Stimulated activated CD4-positive, alpha-beta T cell treated with anti-CD3 and anti-CD28 coated beads, Interleukin-2, amount 100 ng/mL, for 48 hours (primary cell): ENCODE results near the gene TRIM66.

Source experiments
- DNase-seq, 2 donors: peaks; one replicate each; pipeline ENCODE4 v3.0.0-alpha.2; 2020

The TRIM66 gene

DNA sequence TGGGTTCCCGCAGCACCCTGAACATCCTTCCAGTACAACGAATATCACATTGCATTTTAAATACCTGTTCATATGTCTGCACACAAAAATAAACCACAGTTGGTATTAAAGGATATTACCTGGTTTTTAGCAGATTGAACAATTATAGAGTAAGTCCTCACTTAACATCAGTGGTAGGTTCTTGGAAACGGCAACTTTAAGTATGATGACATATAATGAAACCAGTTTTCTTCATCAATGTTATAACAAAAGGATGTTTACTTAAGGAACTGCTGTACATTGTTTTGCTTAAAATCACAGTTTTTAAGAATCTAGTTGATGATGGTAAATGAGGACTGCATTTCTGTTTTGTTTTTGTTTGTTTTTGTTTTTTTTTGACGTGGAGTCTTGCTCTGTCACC lies 28.0 kb downstream of the TRIM66 start:
- no peak for DNase-seq

DNA sequence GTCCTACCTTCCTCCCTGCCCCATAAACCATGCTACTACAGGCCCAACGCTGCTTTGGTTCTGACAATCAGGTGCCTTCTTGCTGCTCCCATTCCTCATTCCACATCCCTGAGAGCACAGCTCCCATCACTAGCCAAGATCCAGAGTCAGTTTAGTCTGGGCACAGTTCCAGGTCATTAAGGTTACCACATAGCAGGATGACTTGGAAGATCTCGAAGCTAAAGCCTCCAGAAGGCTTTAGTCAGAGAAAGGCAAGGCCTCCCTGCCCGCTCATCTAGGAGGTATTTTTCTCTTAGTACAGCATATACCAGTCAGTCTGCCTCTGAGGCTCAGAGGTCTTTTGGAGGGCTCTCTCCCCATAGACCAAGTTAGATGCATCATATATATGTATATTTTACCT lies 30.3 kb downstream of the TRIM66 start:
- DNase-seq, result no peak

- DNase-seq, result no peak
Measured at GRCh38 chr11:8650401-8650990, 32.0 kb downstream of the TRIM66 start.

GRCh38 chr11:8649361-8649760 lies 33.1 kb downstream of the TRIM66 start:
- DNase-seq, result no peak

GRCh38 chr11:8646873-8647272 lies 35.6 kb downstream of the TRIM66 start:
- no peak for DNase-seq

GRCh38 chr11:8642196-8642841 lies 40.1 kb downstream of the TRIM66 start:
- DNase-seq, result no peak

- no peak for DNase-seq
Measured at GRCh38 chr11:8641332-8641731, 41.1 kb downstream of the TRIM66 start.

- DNase-seq, result no peak
Measured at GRCh38 chr11:8640267-8640906, 42.1 kb downstream of the TRIM66 start.

- DNase-seq, result no peak
Measured at GRCh38 chr11:8639655-8640054, 42.8 kb downstream of the TRIM66 start.

GRCh38 chr11:8638300-8638699 lies 44.2 kb downstream of the TRIM66 start:
- DNase-seq, result no peak

DNA sequence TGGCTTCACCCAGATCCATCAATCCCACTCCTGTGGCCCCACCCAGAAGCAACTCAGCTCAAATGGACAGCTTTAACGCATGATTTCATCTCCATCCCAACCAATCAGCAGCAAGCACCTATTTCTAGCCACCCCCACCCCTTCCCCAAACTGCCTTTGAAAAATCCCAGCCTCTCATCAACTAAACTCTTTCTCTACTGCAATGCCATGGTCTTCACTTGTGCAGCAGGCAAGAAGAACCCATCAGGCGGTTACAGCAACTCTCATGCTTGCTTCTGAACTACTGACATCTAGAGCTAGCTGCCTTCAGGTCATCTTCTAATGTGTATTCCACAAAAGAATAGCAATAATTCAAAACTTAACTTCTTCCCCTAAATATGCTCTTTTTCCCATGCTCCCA lies 46.3 kb downstream of the TRIM66 start:
- DNase-seq, result no peak

DNA sequence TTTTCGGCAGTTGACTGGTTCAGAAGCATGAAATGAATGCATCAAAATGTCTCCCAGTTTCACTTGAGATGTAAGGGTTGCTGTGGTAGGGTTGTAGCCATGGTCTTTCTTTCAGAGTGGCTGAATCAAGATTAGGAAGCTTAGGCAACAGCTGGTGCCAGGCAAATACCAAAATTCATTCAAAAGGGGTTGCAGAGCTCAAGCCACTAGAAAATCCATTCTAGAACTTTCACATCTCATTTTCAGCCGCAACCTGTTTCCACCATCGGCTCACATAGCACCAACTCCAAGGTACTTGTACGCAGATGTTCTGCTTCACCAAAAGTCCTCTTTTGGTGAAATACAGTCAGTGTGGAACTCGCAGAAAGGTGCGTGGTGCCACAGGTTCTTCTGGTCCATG lies 48.0 kb downstream of the TRIM66 start:
- DNase-seq, result no peak

GRCh38 chr11:8631395-8632118 lies 50.9 kb downstream of the TRIM66 start:
- no peak for DNase-seq

DNA sequence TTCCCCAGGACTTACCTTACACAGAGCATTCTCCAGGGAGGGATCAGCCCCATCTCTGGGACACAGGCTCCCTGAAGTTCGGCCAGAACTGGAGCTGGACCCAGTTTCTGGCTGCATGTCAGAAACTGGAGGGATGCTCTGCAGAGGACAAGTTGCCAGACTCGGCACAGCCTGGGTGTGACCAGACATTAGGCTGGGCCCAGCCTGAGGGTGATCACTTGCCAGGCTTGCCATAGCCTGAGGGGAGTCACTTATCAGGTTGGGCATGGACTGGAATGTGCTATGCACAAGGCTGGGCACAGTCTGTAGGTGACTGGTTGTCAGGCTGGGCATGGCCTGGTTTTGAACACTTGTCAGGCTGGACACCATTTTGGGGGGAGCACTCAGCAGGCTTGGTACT lies 57.8 kb downstream of the TRIM66 start:
- DNase-seq, result no peak

DNA sequence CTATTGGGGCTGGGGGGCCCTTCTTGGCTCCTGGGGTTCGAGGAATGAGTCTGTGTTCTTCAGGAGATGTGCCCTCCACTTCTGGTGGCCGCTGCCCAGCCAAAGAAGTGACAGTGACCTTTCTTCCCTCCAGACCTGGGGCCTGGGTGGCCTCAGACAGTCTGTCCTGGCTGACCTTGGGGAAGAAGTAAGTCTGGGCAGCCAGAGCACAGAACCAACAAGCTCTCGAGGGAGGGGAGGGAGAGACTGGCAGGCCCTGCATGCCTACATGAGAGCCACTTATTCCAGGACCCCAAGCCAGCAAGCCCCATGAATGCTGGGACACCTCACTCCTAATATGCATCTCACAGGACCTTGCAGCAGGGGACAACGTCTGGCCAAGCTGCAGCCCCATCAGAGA lies 61.3 kb downstream of the TRIM66 start:
- DNase-seq, result no peak

DNA sequence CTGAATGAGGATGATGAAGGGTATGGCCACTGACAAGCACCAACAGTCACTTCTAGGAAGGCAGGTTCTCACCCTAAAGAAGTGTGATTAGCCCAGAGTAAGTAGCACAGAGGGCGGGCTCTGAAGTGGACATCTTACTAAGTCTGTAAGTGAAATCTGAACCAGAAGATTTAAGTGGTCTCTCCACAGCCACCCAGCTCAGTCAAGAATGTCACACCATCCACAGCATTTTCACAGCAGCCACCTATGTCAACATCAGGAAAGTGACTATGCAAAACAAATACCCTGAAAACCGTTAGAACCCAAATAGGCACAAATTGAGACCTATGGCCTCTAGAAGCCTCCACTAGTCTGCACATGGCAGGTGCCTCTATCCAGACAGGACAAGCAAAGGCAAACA lies 65.4 kb downstream of the TRIM66 start:
- DNase-seq, result no peak

DNA sequence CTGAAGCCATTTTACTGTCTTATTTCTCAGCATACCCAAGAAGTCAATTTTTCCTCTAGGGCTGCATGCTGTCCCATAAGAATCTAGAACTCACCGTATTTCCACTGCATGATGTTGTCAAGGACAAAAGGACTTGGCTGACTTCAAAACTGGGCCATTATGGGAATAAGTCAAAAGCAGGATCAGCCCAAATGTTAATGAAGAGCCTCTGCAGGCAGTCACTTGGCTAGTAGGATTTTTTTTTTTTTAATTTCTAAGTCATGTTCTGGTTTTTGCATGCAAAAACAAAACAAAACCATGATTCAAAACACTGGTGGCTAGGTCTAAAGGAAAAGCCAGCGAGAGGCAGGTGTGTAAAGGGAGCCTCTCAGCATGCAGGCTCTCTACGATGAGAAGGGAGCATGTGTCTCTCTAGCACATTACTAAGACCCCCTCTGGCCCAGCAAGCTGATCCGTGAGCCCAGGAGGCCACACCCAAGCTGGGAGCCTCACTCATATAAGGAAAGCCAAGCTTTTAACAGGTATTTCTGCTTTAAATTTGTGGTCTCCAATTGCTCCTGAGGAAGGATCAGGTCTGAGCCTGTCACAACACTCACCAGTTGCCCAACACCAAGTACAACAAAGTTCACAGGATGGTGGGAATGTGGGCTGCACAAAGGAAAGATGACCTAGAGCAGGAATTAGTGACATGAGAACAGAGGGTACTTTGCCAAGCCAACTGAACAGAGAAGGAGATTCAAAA lies 67.0 kb downstream of the TRIM66 start:
- DNase-seq, result no peak

DNA sequence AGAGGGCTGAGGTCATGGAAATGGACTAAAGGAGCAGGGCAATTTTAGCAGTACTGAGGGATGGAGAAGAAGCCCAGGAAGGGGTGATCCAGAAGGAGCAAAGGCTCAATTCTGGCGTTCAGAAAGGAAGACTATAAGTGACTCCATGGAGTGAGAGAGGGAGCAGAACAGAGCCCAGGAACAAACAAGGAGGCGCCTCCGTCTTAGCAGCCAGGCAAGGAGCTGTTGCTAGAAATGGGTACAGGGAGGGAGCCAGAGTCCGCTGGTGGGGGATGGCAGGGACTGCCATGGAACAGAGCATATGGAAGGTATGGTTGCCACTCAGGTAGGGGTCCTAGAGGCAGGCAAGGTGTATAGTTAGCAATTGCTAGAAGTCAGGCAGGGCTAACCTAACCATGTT lies 68.0 kb downstream of the TRIM66 start:
- no peak for DNase-seq

DNA sequence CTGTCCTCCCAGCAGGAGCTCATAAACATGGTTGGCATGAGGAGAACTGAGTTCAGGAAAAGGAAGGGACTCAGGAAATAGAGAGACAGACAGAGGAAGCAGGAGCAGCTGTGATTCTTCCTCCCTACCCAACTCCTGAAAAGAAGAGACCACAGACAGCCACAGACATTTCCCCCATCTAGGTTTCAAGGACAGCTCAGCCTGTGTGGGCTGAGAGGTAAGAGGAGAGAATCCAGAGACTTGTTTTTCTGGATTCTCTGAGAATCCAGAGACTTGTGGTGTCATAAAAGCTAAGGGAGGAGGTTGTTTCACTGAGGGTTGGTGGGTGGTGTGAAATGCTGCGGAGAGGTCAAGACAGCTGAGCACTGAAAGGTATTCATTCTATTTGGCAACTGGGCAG lies 69.4 kb downstream of the TRIM66 start:
- no peak for DNase-seq

DNA sequence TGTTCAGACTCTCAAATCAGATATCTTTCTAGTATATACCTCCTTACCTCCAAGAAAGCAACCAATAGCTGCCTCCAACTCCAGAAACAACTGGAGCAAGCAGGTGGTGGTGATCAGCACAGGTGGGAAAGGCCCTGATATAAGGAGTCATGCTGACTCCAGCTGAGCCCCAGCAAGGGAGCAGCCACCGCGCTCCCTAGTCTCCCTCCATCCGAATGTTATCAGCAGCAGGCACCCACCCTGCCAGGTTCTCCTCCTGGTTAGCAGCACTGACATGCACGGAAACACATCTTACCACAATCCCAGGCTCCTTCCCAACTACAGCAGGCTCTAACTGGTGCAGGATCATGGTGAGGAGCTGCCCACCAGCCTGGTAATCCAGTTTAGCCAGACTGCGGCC lies 69.9 kb downstream of the TRIM66 start:
- DNase-seq, result no peak

GRCh38 chr11:8610532-8611116 lies 71.8 kb downstream of the TRIM66 start:
- no peak for DNase-seq

- DNase-seq, result no peak
Measured at GRCh38 chr11:8608652-8609051, 73.8 kb downstream of the TRIM66 start.
